Effector CD4-positive, alpha-beta T cell (primary cell): ENCODE measurements around the gene SNX22.

Experiments used
- DNase-seq: peaks from one replicate; pipeline ENCODE4 v3.0.0-alpha.2; 2020

SNX22 gene

GRCh38 chr15:64134345-64134829, 17.1 kb upstream of the SNX22 start:
- DNase-seq = no peak

- DNase-seq = no peak
Observed at GRCh38 chr15:64136347-64136746, 15.2 kb upstream of the SNX22 start.

DNA sequence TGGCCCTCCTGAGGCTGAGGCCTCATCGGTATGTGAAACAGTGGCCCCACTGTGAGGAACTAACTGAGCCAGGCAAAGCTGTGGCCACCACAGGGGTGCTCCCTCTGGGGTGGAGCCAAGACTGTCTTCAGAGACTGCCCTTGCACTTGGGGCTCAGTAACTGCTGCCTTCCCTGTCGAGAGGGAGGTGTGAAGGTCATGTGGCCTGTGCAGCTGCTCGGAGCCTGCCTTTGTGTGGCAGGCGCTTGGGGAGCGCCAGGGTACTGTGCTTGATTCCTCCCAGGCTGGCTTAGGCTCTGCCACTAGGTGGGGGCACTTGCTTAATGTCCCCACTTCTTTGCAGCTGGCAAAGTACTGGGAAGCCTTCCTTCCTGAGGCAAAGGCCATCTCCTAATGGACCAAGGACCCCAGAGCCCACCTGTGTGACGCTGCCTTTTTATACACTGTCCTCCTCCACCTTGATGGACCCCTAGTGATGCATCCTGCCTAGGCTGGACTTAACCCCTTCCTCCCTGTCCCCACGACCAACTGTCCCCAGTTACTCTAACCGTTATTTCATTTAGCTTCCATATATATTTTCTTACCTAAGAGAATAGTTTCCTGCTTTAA, 14.2 kb upstream of the SNX22 start:
- DNase-seq = no peak

DNA sequence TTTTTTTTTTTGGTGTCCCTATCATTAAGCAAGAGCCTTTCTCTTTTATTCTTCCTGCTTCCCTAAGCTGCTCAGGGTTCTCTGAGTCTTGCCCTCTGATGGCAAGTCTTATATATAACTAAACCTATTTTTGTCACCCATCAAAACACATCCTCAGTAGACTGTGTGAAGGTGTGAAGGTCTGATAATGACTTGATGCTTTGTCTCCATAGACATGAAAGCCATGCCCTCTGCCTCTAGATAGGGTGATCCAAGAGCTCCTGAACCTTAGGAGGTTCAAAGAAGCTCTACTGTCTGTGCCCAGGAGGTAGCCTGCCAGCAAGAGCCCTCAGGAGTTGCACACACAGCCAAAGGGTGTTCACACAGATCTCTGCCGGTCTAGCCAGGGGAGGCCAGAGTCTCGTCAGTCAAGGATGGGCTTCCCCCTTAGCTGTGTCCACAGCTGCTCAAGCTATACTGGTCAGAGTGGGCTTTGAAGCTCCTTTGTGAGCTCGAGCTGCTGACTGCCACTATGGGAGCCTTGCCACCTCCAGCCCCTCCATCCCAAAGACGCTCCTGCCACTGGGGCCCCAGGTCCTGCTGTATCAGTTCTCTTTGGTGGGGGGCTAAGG, 13.1 kb upstream of the SNX22 start:
- no peak for DNase-seq

GRCh38 chr15:64141798-64142512, 9.6 kb upstream of the SNX22 start:
- DNase-seq = no peak

GRCh38 chr15:64143276-64143675, 8.3 kb upstream of the SNX22 start:
- no peak for DNase-seq

GRCh38 chr15:64144192-64144564, 7.4 kb upstream of the SNX22 start:
- no peak for DNase-seq

GRCh38 chr15:64144565-64145281, 6.8 kb upstream of the SNX22 start:
- DNase-seq = no peak

DNA sequence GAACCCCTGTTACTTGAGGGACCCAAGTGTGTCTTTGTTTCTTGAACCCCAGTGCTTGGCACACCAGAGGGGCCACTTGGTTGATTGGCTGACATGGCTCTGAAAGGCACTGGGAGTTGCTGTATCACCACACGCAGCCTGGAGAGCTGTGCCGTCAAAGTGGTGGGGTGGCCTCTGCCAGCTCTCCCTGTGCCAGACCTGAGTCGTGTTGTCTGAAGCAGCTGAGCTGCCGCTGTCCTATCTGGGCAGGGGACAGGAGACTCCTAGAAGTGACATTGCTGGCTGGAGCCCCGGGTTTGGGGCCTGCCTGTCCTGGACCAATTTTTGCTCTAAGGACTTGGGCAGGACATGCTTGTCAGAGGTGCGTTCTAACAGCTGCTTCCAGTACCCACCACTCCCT, 5.5 kb upstream of the SNX22 start:
- no peak for DNase-seq

DNA sequence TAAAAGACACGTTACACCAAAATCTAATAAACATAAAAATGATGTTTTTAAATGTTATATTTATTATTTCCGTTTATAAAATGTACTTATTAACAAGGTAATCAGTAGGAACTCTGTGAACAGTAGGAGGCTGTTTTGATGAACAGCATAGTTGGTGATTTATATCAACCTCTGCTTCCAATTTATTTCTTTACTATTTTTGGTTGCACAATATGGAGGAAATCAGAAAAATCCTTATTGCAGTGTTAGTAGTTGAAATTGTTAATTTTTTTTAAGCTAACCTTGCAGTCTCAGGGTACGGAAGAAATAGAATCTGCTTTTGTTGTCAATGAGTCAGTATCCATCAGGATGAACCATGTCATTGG, 5.0 kb upstream of the SNX22 start:
- DNase-seq = no peak

GRCh38 chr15:64146885-64147681, 4.4 kb upstream of the SNX22 start:
- DNase-seq = no peak

DNA sequence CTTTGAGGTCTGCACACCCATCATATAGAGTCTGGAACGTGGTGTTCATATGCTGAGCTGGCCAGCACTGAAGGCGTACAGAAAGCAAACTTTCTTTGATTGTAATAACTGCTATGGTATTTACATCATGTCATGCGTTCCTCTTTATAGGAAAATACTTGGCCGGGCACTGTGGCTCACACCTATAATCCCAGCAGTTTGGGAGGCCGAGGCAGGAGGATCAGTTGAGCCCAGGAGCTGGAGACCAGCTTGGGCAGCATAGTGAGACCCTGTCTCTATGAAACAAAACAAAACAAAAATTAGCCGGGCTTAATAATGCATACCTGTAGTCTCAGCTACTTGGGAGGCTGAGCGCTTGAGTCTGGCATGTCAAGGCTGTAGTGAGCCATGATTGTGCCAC, 3.4 kb upstream of the SNX22 start:
- no peak for DNase-seq

- no peak for DNase-seq
Observed at GRCh38 chr15:64148581-64148980, 3.0 kb upstream of the SNX22 start.

GRCh38 chr15:64149424-64149823, 2.1 kb upstream of the SNX22 start:
- DNase-seq = no peak

- DNase-seq = no peak
Observed at GRCh38 chr15:64149893-64150578, 1.5 kb upstream of the SNX22 start.

DNA sequence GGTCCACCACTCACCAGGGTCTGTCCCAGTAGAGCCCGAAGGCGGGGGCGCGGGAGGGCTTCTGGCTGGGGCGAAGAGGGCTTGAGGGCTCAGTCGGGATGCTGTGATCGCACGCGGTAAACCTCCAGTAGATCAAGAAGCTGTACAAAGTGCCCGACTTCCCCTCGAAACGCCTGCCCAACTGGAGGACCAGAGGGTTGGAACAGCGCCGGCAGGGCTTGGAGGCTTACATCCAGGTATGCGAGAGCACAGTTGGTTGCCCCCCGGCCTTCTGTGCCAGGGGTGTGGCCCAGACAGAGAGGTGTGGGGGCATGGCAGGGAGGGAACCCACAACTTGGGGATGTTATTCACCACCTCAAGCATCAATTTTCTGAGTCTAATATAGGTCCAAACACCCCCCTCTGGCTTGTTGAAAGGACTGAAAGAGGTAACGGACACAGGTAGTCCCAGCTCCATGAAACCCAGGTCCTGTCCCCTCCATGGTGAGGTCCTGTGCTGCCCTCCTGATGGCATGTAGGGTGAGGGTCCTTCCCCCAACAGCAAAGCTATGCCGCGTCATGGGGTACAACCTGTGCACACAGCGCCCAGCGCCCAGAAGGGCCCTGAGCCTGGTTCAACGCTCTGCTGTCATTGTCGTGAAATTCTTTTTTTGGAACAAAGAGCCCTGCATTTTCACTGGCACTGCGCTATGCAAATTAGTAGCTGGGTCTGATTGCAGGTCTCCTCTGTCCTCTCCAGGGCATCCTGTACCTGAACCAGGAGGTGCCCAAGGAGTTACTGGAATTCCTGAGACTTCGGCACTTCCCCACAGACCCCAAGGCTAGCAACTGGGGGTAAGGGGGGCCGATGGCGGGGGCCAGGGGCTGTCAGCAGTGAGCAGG, 1.2 kb downstream of the SNX22 start:
- DNase-seq = no peak

DNA sequence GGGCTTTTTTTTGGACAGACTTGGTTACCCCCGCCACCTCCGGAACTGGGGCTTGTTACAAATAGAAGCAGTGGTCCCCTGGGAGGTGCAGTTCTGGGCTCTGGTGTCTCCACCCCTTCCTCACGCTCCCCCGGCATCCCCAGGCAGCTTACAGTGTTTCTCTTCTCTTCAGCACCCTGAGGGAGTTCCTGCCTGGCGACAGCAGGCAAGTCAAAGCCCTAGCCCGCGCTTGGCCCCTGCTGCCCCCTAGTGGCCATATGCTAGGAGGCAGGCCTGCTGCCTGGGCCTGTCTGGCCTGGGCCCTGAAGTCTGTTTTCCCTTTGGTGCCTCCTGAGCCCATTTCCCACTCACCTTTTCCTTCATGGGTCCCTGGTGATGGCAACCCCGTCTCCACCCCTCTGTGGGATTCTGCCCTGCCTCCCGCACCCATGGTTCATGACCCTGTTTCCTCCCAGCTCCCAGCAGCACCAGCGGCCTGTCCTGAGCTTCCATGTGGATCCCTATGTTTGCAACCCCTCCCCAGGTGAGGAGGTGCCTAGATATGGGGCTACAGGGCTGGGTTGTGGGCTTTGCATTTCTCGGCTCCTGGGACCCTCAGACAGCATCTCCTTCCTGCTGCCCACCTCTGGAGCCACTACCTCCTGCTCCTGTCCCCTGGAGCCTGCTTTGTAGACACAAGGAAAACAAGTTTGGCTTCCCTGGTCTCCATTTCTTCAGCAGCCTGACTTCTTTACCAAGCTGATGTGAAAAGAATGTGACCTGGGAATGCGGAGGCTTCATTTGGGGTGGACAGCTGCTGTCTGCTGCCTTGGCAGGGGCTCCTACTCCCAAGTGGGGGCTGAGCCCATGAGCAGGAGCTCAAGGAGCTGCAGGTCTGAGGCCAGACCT, 2.2 kb downstream of the SNX22 start:
- peak; percentile 89 for DNase-seq

GRCh38 chr15:64155802-64156651, 4.5 kb downstream of the SNX22 start:
- DNase-seq = no peak
